ENCODE results near the gene OR2K2. TPM values are rescaled to one million over a fixed set of nuclear protein-coding genes. Genes with fewer than 3 reads are reported as not detected.

OR2K2 gene
- not detected in 2 replicates for total RNA-seq

GRCh38 chr9:111330124-111330523, at the start of gene OR2K2:
Gene OR2K2, minus strand, starts transcription at chr9:111330224. Its CDS starts 1,791 bp downstream, at chr9:111328433.

Other genes starting within 250 kb of the OR2K2 start
- gene ECPAS, start 154.2 kb upstream of the OR2K2 start, total RNA-seq, result 56.0 and 59.6 TPM in 2 replicates
- gene ZNF483, start 195.0 kb upstream of the OR2K2 start, total RNA-seq, result 0.68 and 2.6 TPM in 2 replicates

Data from cardiac ventricle fibroblast (primary cell).